Raji (cell line): ENCODE results near the gene BANF2.

ENCODE experiments used
- POLR2A ChIP-seq: IDR thresholded peaks from 2 replicates; pipeline ENCODE4 v1.6.1; 2011; ENCODE audit warnings: low read depth, low read length, control low read depth; ENCODE audit not compliant: insufficient read depth

Gene BANF2

DNA sequence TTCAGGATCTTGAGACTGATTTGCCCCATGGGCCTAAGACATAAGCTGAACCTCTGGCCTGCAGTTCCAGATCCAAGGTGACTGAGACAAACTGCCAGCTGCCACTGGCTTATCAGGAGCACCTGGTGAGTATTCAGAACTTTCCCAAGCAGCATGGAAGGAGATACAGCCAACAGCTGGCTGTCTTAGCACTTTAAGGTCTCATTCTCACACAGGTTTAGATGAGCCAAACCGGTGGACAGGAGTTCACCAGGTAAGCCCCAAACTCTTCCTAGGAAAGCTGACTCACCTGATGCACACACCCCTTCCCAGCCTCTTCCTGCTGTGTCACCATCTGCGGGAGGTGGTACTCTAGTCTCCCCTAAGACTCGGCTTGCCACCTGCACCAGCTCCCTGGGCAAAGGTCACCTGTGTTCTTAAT, at the start of gene BANF2:
Gene BANF2 (plus strand): TSS at position 36 of the 421 bp plus-strand sequence. CDS start 25,060 bp downstream, outside the sequence.
- no peak for TF ChIP-seq POLR2A

DNA sequence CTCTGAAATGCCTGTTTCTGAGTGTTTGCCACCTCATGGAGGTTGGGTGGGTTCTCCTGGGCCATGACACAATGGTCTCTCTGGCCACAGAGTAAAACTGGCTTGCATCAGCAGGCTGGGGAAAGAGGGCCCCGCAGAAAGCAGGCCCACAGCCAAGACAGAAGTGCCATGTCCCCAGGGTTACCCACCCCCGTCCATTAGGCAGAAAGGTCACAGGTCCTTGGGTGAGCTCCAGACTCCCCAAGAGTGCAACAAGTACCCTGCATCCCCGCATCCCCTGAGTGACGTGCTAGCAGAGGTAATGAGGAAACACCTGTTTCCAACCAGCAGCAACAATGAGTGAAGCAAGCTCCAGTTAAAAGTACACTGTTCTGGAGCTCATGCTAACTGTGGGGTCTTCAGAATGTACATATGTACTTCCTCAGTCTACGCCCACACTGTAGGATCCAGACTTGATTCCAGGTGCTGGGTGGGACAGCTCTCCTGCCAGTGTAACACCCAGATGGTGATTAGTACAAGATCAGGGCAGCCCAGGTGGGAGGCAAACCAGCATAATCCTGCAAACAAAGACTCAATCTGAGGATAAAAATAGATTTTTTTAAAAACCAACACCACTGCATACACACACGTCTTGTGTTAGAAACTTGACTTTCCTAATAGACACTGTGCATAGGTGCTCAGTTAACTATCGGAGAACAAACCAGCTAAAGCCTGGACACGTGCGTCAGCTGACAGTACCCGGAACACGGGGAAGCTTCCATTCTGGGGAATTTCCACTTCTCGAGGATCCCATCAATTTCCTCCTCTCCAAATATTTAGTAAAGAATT, 49.3 kb upstream of the BANF2 start:
- no peak for TF ChIP-seq POLR2A

DNA sequence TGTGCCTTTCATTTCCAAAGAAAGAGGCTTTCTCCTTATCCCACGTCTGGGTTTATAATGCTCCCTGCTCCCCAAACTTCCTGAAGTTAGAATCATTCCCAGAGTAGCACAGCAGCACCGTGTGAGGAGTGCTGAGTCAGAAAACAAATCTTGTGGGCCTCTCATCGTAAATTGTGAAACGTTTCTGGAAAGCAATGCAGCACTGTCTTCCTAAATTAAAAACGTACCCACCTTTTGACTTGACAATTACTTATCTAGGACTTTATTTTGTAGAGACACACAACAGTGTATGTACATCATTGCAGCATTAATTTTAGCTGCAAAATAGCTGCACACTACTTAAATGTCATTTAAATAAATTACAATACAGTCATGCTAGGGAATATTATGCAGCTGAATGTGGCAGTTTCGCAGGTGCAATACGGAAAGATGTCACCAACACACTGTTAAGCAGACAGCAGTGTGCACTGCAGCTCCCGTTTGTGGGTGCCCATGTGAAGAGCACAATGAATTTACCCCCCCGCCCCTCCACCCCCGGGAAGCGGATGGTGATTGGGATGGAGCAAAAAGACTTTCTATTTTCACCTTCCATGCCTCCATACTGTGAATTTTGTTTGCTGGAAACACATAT, 48.5 kb upstream of the BANF2 start:
- TF ChIP-seq POLR2A, result no peak

DNA sequence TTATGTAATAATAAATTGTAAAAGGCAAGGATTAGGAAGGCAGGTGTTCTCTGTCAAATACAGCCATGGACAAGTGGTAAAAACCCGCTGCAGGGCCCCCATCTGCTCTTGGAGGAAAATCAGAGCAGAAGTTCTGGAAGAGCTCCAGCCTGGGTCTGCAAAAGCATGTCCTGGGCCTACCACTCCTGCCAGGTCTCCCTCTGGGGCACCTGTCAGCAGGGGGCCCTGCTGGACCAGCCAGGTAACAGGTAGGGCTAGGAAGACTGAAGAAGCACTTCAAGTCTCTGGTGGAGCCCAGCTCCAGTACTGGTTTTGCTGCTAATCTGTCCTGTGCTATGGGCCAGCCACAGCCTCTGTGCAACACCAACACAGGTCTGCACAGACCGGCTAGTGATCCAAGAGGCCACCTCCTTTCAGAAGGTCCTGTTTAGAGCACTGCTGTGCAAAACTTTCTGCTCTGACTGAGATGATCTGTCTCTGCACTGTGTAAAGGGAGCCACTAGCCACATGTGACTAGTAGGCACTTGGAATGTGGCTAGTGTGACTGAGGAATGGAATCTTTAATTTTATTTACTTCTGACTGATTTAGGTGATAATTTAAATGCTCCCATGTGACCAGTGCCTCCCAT, 47.9 kb upstream of the BANF2 start:
- TF ChIP-seq POLR2A, result no peak

- TF ChIP-seq POLR2A, result no peak
Observed at GRCh38 chr20:17652411-17652810, 47.4 kb upstream of the BANF2 start.

GRCh38 chr20:17653835-17654648, 45.7 kb upstream of the BANF2 start:
- no peak for TF ChIP-seq POLR2A

- TF ChIP-seq POLR2A, result no peak
Observed at GRCh38 chr20:17654649-17655285, 45.0 kb upstream of the BANF2 start.

DNA sequence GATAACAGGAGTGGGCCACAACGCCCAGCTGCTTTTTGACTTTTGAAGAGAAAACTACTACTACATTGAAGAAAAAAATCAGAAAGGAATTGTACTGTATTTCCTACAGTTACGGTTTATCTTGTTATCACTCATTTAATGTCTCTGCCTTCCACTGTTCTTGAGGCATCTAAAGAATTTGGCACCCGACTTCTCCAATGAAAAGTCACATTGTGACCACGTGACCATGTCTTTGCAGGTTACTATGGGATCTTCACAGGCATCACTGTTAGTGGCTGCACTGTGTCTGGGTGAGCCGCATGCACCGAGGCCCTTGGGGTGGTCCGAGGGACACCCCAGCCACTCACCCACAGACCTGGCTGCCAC, 44.5 kb upstream of the BANF2 start:
- no peak for TF ChIP-seq POLR2A

DNA sequence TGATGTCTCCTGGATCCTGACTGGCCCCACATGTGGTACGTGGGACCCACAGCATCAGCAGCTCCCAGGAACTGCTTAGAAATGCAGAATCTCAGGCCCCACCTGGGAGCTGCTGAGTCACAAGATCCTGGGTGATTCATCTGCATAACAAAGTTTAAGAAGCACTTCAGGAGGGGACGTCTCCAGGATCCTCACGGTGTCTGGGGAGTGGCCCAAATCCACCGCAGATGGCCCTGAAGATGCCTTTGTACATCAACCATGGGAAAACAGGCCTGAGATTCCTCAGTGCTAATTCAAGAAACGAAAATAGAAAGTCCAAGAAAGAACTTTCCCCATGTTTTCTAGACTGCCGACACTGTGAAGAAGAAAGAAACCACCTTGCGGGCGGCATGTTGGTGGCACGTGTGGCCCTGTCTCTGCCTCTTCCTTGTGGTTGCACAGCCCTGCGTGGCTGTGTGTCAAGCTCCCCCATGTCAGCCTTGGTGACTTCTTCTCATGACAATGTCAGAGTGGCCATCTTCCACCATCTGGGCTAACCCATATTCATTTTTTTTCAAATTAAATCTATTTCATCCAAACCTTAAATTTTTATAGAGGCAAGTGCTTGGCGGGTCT, 43.8 kb upstream of the BANF2 start:
- TF ChIP-seq POLR2A, result no peak

GRCh38 chr20:17657079-17657825, 42.5 kb upstream of the BANF2 start:
- TF ChIP-seq POLR2A, result no peak

GRCh38 chr20:17657898-17658647, 41.7 kb upstream of the BANF2 start:
- no peak for TF ChIP-seq POLR2A

DNA sequence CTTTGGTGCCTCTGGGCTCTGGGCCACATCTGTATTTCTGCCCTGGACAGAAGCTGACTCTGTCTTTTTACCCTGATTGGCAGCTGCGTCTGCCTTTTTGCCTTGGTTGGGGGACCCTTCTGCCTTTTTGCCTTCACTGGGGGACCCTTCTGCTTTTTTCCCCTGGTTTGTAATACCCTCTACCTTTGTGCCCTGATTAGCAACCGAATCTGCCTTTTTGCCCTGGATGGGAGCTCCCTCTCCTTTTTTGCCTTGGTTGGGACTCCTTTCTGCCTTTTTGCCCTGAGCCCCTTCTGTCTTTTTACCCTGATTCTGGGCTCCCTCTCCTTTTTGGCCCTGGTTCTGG, 41.1 kb upstream of the BANF2 start:
- no peak for TF ChIP-seq POLR2A

- no peak for TF ChIP-seq POLR2A
Observed at GRCh38 chr20:17659801-17660200, 40.0 kb upstream of the BANF2 start.
